K562 (cell line): ENCODE data around the gene HOXB8. TPM values are rescaled to one million over a fixed set of nuclear protein-coding genes. Genes with fewer than 3 reads are reported as not detected.

ENCODE experiments used
- GTF2A2 ChIP-seq: IDR thresholded peaks from 2 replicates; pipeline ENCODE4 v1.6.1; 2016; ENCODE audit warnings: mild to moderate bottlenecking, missing genetic modification characterization, missing compliant biosample characterization
- HMG20B ChIP-seq: fragments of 250-450 bp; sonication (Bioruptor Pico); IDR thresholded peaks from 2 replicates; pipeline ENCODE4 v1.5.0; 2021; ENCODE audit warnings: mild to moderate bottlenecking
- HNRNPUL1 ChIP-seq: fragments of 200-400 bp; formaldehyde crosslinking; IDR thresholded peaks from 2 replicates; pipeline ENCODE4 v1.6.1; 2017; ENCODE audit warnings: low read length
- MTA2 ChIP-seq: fragments of 450-650 bp; IDR thresholded peaks from 2 replicates; pipeline ENCODE4 v1.6.1; 2016; ENCODE audit warnings: low read depth
- PHF21A ChIP-seq: fragments of 450-650 bp; IDR thresholded peaks from 2 replicates; pipeline ENCODE4 v1.6.1; 2017; ENCODE audit warnings: low read depth, borderline replicate concordance
- PHF8 ChIP-seq: fragments of 200-600 bp; sonication (generic); IDR thresholded peaks from 2 replicates; pipeline ENCODE4 v1.6.1; 2012; ENCODE audit warnings: mixed run types, mild to moderate bottlenecking, inconsistent platforms, low read length, moderate library complexity, borderline replicate concordance
- PML ChIP-seq: IDR thresholded peaks from 2 replicates; pipeline ENCODE4 v1.6.1; 2012; ENCODE audit warnings: low read length, inconsistent platforms
- SAFB2 ChIP-seq: fragments of 200-400 bp; formaldehyde crosslinking; IDR thresholded peaks from 2 replicates; pipeline ENCODE4 v1.6.1; 2018; ENCODE audit warnings: borderline replicate concordance, low read length, low read depth, moderate library complexity; ENCODE audit not compliant: severe bottlenecking
- XRCC5 ChIP-seq: fragments of 200-400 bp; formaldehyde crosslinking; IDR thresholded peaks from 2 replicates; pipeline ENCODE4 v1.6.1; 2017; ENCODE audit warnings: low read depth, mild to moderate bottlenecking, low read length
- ZNF583 ChIP-seq: fragments of 250-450 bp; sonication (Bioruptor Pico); IDR thresholded peaks from 2 replicates; pipeline ENCODE4 v1.4.0; 2020
- ZNF76 ChIP-seq: fragments of 250-450 bp; sonication (Bioruptor Pico); IDR thresholded peaks from 2 replicates; pipeline ENCODE4 v1.4.0; 2020; ENCODE audit warnings: mild to moderate bottlenecking, moderate library complexity, borderline replicate concordance
- polyA plus RNA-seq, 8 experiments: library from polyadenylated mRNA; depleted of rRNA in 4 of 8; stranded (reverse) in 5 of 8; unstranded in 3 of 8; fragments of >200 nt; fragmentation: Nextera tagmentation in 2 of 8; fragmentation: Illumina TruSeq in 1 of 8; extraction: Ambion mirVana in 2 of 8; extraction: Trizol in 1 of 8; gene quantifications; 2 replicates each; pipeline versions ENCODE4 v1.2.1 to v1.2.3, GENCODE V29; 2011 to 2014; ENCODE audit warnings: inconsistent platforms in 1 of 8, missing spikeins in 1 of 8
- total RNA-seq, 7 experiments: library from RNA; depleted of rRNA in 6 of 7; stranded (reverse); fragments of >200 nt in 6 of 7; fragmentation: Illumina TruSeq in 2 of 7; extraction: Trizol in 2 of 7; gene quantifications; 2 replicates each; pipeline versions ENCODE4 v1.2.1 to v1.2.3, GENCODE V29; 2011 to 2021; ENCODE audit warnings: low replicate concordance in 1 of 7
- TF ChIP-seq, protein P1 (sequence below), 2 experiments: fragments of 450-650 bp in 1 of 2; sonication (generic) in 1 of 2; formaldehyde crosslinking in 1 of 2; IDR thresholded peaks; 2 replicates each; pipeline versions ENCODE4 v1.7.1 to v1.9.0; 2016 to 2022; ENCODE audit warnings: inconsistent platforms in 1 of 2, mild to moderate bottlenecking in 1 of 2, missing genetic modification reagents in 1 of 2
- TF ChIP-seq, protein P2 (sequence below): fragments of 200-800 bp; sonication (Bioruptor generic); IDR thresholded peaks from 2 replicates; pipeline ENCODE4 v1.6.1; 2016; ENCODE audit warnings: missing genetic modification characterization, missing compliant biosample characterization

HOXB8 gene
- total and polyA plus RNA-seq, 9 of the 15 experiments (the other 6 are each of a cell fraction or from before 2014, with no cell fraction given): 0.52 to 23.8 (median 3.6) TPM

DNA sequence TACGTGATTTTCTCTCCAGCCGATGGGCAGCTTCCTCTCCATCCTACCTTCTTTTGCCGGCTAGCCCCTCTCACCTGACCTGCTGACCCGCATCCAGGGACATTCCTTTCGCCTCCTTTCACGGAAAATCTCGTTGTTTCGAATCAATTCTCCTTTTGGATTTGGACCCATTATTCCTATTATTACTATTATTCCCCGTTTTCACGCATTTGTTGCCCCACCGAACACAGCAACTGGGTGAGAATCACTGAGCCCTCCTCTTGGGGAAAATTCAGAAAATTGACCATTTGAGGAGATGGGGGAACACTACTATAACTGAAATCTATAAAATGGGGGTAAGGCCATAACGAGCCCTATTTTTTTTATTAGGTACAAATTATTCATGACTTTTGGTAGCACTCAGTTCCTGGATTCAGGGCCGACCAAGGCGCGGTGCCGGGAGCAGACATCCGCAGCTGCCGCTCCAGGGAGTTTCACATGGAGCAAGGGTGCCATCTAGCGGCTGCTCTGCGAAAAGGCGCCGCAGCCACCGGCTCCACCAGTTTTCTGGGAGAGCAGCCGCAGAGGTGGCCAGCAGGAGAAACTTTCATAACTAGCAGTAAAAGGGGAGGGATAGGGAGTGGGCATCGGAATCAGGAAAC is 3.3 kb upstream of the HOXB8 start (continued):
- TF ChIP-seq, protein P1, sequence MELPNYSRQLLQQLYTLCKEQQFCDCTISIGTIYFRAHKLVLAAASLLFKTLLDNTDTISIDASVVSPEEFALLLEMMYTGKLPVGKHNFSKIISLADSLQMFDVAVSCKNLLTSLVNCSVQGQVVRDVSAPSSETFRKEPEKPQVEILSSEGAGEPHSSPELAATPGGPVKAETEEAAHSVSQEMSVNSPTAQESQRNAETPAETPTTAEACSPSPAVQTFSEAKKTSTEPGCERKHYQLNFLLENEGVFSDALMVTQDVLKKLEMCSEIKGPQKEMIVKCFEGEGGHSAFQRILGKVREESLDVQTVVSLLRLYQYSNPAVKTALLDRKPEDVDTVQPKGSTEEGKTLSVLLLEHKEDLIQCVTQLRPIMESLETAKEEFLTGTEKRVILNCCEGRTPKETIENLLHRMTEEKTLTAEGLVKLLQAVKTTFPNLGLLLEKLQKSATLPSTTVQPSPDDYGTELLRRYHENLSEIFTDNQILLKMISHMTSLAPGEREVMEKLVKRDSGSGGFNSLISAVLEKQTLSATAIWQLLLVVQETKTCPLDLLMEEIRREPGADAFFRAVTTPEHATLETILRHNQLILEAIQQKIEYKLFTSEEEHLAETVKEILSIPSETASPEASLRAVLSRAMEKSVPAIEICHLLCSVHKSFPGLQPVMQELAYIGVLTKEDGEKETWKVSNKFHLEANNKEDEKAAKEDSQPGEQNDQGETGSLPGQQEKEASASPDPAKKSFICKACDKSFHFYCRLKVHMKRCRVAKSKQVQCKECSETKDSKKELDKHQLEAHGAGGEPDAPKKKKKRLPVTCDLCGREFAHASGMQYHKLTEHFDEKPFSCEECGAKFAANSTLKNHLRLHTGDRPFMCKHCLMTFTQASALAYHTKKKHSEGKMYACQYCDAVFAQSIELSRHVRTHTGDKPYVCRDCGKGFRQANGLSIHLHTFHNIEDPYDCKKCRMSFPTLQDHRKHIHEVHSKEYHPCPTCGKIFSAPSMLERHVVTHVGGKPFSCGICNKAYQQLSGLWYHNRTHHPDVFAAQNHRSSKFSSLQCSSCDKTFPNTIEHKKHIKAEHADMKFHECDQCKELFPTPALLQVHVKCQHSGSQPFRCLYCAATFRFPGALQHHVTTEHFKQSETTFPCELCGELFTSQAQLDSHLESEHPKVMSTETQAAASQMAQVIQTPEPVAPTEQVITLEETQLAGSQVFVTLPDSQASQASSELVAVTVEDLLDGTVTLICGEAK (IDR thresholded peaks at IDR 0.05): no peak
- TF ChIP-seq, protein P1 (CRISPR knock-in tag; IDR thresholded peaks at IDR 0.05): no peak
- TF ChIP-seq GTF2A2 (no peak), XRCC5 (peak; percentile 86; the same call in 1 of the 2 replicates), PHF21A (no peak), MTA2 (no peak; the same call in 1 of the 2 replicates), ZNF76 (CRISPR knock-in tag) (no peak), ZNF583 (CRISPR knock-in tag) (no peak), HMG20B (CRISPR knock-in tag) (no peak), PHF8 (no peak), PML (0 out of 2 replicates have a peak, but pooled peaks have one; percentile 29), HNRNPUL1 (no peak), SAFB2 (no peak)
- TF ChIP-seq, protein P2, sequence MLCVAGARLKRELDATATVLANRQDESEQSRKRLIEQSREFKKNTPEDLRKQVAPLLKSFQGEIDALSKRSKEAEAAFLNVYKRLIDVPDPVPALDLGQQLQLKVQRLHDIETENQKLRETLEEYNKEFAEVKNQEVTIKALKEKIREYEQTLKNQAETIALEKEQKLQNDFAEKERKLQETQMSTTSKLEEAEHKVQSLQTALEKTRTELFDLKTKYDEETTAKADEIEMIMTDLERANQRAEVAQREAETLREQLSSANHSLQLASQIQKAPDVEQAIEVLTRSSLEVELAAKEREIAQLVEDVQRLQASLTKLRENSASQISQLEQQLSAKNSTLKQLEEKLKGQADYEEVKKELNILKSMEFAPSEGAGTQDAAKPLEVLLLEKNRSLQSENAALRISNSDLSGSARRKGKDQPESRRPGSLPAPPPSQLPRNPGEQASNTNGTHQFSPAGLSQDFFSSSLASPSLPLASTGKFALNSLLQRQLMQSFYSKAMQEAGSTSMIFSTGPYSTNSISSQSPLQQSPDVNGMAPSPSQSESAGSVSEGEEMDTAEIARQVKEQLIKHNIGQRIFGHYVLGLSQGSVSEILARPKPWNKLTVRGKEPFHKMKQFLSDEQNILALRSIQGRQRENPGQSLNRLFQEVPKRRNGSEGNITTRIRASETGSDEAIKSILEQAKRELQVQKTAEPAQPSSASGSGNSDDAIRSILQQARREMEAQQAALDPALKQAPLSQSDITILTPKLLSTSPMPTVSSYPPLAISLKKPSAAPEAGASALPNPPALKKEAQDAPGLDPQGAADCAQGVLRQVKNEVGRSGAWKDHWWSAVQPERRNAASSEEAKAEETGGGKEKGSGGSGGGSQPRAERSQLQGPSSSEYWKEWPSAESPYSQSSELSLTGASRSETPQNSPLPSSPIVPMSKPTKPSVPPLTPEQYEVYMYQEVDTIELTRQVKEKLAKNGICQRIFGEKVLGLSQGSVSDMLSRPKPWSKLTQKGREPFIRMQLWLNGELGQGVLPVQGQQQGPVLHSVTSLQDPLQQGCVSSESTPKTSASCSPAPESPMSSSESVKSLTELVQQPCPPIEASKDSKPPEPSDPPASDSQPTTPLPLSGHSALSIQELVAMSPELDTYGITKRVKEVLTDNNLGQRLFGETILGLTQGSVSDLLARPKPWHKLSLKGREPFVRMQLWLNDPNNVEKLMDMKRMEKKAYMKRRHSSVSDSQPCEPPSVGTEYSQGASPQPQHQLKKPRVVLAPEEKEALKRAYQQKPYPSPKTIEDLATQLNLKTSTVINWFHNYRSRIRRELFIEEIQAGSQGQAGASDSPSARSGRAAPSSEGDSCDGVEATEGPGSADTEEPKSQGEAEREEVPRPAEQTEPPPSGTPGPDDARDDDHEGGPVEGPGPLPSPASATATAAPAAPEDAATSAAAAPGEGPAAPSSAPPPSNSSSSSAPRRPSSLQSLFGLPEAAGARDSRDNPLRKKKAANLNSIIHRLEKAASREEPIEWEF: no peak
